ENCODE measurements around the gene SLC22A13. TPM values are rescaled to one million over a fixed set of nuclear protein-coding genes. Genes with fewer than 3 reads are reported as not detected.
A peak's percentile ranks its signal among the peaks of the same experiment; 100 is the strongest.

SLC22A13 gene, protein sequence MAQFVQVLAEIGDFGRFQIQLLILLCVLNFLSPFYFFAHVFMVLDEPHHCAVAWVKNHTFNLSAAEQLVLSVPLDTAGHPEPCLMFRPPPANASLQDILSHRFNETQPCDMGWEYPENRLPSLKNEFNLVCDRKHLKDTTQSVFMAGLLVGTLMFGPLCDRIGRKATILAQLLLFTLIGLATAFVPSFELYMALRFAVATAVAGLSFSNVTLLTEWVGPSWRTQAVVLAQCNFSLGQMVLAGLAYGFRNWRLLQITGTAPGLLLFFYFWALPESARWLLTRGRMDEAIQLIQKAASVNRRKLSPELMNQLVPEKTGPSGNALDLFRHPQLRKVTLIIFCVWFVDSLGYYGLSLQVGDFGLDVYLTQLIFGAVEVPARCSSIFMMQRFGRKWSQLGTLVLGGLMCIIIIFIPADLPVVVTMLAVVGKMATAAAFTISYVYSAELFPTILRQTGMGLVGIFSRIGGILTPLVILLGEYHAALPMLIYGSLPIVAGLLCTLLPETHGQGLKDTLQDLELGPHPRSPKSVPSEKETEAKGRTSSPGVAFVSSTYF
- under 1 TPM in 3 of 4 donors, not detected in 1; 0.29 to 0.58 (median 0.51) TPM for total RNA-seq

DNA sequence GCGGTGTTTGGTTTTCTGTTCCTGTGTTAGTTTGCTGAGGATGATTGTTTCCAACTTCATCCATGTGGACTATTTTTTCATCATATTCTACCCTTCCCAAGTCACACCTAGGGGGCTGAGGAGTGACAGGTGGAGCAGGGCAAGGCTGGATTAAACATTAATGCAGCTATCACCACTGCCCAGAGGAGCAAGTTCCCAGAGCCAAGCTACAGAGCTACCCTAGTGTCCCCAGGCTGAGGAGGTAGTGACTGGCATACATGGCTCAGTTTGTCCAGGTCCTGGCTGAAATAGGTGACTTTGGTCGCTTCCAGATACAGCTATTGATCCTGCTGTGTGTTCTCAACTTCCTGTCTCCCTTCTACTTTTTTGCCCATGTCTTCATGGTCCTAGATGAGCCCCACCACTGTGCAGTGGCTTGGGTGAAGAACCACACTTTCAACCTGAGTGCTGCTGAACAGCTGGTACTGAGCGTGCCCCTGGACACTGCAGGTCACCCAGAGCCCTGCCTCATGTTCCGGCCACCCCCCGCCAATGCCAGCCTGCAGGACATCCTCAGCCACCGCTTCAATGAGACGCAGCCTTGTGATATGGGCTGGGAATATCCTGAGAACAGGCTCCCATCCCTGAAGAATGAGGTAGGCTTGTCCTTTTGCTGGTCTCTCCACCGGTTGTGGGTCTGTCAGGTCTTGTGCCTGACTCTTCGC is at the start of gene SLC22A13:
TSS of gene SLC22A13 (plus strand) at position 209 of the 704 bp plus-strand sequence. CDS start at position 258, 49 bp downstream.
- H3K27ac ChIP-seq, result peak within 1 kb of the TSS in 1 of 4 donors; percentile 62
- DNase-seq (no peak), ATAC-seq (no peak)
- no peaks in the 10 kb centered on the region for H3K9me3 ChIP-seq
- H3K4me3 ChIP-seq, result no peak within 1 kb of the TSS
- intact Hi-C loops (cut with DNase I; ENCODE audit: low total_unique reads), result no loop called here
- H3K4me1 ChIP-seq, result peaks cover 17 to 24% of the 10 kb centered on the region in 2 donors
- H3K36me3 ChIP-seq, result no peaks in the 10 kb centered on the region
- TF ChIP-seq POLR2A (IDR thresholded peaks at IDR 0.05), result no peak
- TF ChIP-seq CTCF (IDR thresholded peaks at IDR 0.05 in 4 of 5, conservative IDR thresholded peaks at IDR 0.05 in 1 of 5), result no peak
- in situ Hi-C loops (cut with MboI; ENCODE audit: low sequenced_read_pairs in 4 of 4), result no loop called here
- no peaks in the 10 kb centered on the region for H3K27me3 ChIP-seq

- H3K9me3 ChIP-seq, result no peaks in the 10 kb centered on the region
- intact Hi-C loops (cut with DNase I; ENCODE audit: low total_unique reads), result no loop called here
- no peaks in the 10 kb centered on the region for H3K4me1 ChIP-seq
- H3K4me3 ChIP-seq, result no peak overlapping the region
- H3K36me3 ChIP-seq, result peaks cover 0 to 22% of the 10 kb centered on the region in 2 donors
- DNase-seq, result no peak
- no peak overlapping the region for H3K27ac ChIP-seq
- TF ChIP-seq POLR2A (IDR thresholded peaks at IDR 0.05) (no peak), CTCF (IDR thresholded peaks at IDR 0.05 in 4 of 5, conservative IDR thresholded peaks at IDR 0.05 in 1 of 5) (no peak)
- H3K27me3 ChIP-seq, result no peaks in the 10 kb centered on the region
- in situ Hi-C loops (cut with MboI; ENCODE audit: low sequenced_read_pairs in 4 of 4), result no loop called here
- no peak for ATAC-seq
These were observed 45.9 kb upstream of the SLC22A13 start for GRCh38 chr3:38219609-38220197.

DNA sequence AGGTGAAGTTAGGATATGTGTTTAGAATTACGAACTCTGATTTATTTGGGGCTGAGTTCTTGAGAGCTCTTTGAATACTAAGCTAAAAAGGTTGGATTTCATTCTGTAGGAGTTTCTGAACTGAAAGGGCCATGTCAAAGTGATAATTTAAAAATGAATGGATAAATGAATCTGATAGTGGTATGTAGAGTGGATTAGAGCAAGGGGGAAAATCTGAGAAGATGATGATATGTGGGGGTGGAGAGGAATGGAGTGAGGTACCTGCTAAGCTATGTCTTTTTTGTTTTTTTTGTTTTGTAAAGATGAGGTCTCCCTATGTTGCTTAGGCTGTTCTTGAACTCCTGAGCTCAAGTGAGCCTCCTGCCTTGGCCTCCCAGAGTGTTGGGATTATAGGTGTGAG is 44.6 kb upstream of the SLC22A13 start:
- peaks cover 0 to 33% of the 10 kb centered on the region in 2 donors for H3K36me3 ChIP-seq
- TF ChIP-seq POLR2A (IDR thresholded peaks at IDR 0.05) (no peak), CTCF (IDR thresholded peaks at IDR 0.05 in 4 of 5, conservative IDR thresholded peaks at IDR 0.05 in 1 of 5) (no peak)
- in situ Hi-C loops (cut with MboI; ENCODE audit: low sequenced_read_pairs in 4 of 4), result no loop called here

DNA sequence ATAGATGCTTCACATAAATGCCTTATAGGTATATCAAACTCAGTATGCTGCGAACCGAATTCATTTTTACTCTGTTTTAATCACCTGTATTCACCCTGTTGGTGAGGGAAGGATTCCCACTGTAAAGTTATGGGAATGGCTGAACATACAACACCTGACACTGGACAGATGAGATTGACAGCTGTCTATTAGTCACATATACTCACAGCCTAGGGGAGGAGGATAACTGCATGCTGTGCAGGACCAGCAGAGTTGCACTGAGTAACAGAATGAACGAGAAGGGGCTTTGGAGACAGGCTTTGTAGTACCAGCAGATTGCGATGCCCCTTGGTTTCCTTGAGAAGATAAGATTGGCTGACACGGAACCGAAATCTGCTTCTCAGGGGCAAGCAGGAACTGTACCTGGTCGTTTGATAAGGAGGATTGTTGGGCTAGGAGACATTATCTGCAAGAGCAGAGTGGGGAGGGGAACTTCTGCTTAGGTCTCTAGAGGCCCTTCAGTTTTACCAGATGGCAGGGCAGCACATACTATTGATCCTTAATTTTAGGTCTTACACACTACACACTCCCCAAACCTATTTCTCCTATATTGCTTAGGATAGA is 43.5 kb upstream of the SLC22A13 start:
- in situ Hi-C loops (cut with MboI; ENCODE audit: low sequenced_read_pairs in 4 of 4) (no loop called here), intact Hi-C loops (cut with DNase I; ENCODE audit: low total_unique reads) (no loop called here)
- Histone ChIP-seq H3K27me3 (no peaks in the 10 kb centered on the region), H3K4me3 (no peak overlapping the region), H3K9me3 (no peaks in the 10 kb centered on the region), H3K36me3 (peaks cover 0 to 45% of the 10 kb centered on the region in 2 donors), H3K27ac (no peak overlapping the region), H3K4me1 (no peaks in the 10 kb centered on the region)
- ATAC-seq (no peak), DNase-seq (no peak)
- TF ChIP-seq CTCF (IDR thresholded peaks at IDR 0.05 in 4 of 5, conservative IDR thresholded peaks at IDR 0.05 in 1 of 5) (no peak), POLR2A (IDR thresholded peaks at IDR 0.05) (no peak)

More for the DNA sequence above, 44.6 kb upstream of the SLC22A13 start:
- DNase-seq (no peak), ATAC-seq (no peak)
- H3K4me1 ChIP-seq, result no peaks in the 10 kb centered on the region
- H3K9me3 ChIP-seq, result no peaks in the 10 kb centered on the region
- no peaks in the 10 kb centered on the region for H3K27me3 ChIP-seq
- no peak overlapping the region for H3K27ac ChIP-seq
- H3K4me3 ChIP-seq, result no peak overlapping the region
- intact Hi-C loops (cut with DNase I; ENCODE audit: low total_unique reads), result no loop called here
